ENCODE measurements around the gene GAGE13.

GRCh38 chrX:49282647-49283011, 48.8 kb upstream of the GAGE13 start:
- TF ChIP-seq, protein P1, sequence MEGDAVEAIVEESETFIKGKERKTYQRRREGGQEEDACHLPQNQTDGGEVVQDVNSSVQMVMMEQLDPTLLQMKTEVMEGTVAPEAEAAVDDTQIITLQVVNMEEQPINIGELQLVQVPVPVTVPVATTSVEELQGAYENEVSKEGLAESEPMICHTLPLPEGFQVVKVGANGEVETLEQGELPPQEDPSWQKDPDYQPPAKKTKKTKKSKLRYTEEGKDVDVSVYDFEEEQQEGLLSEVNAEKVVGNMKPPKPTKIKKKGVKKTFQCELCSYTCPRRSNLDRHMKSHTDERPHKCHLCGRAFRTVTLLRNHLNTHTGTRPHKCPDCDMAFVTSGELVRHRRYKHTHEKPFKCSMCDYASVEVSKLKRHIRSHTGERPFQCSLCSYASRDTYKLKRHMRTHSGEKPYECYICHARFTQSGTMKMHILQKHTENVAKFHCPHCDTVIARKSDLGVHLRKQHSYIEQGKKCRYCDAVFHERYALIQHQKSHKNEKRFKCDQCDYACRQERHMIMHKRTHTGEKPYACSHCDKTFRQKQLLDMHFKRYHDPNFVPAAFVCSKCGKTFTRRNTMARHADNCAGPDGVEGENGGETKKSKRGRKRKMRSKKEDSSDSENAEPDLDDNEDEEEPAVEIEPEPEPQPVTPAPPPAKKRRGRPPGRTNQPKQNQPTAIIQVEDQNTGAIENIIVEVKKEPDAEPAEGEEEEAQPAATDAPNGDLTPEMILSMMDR (IDR thresholded peaks at IDR 0.05), result no peak
- TF ChIP-seq POLR2AphosphoS5 (IDR thresholded peaks at IDR 0.05), result no peak
